GM12878 (cell line): ENCODE measurements around the gene ANKRD40CL. TPM values are rescaled to one million over a fixed set of nuclear protein-coding genes. Genes with fewer than 3 reads are reported as not detected.

Experiments used
- CREM ChIP-seq: IDR thresholded peaks from 2 replicates; pipeline ENCODE4 v1.6.1; 2014; ENCODE audit warnings: antibody characterized with exemption, low read depth
- IRF4 ChIP-seq: IDR thresholded peaks from 2 replicates; pipeline ENCODE4 v1.6.1; 2011; ENCODE audit warnings: low read depth, low read length
- PML ChIP-seq: IDR thresholded peaks from 2 replicates; pipeline ENCODE4 v1.6.1; 2012; ENCODE audit warnings: low read length, inconsistent platforms
- TCF7 ChIP-seq: IDR thresholded peaks from 2 replicates; pipeline ENCODE4 v1.6.1; 2014; ENCODE audit warnings: antibody characterized with exemption, borderline replicate concordance
- YY1 ChIP-seq: IDR thresholded peaks from 2 replicates; pipeline ENCODE4 v1.6.1; 2011; ENCODE audit warnings: low read depth, mild to moderate bottlenecking, low read length
- microRNA-seq: library from miRNA; unstranded; fragments of <30 nt; microRNA quantifications from one replicate; pipeline ENCODE4, GENCODE V29; 2018
- polyA plus RNA-seq, 11 experiments: library from polyadenylated mRNA; depleted of rRNA in 4 of 11; unstranded in 6 of 11; stranded (reverse) in 5 of 11; fragments of >200 nt; fragmentation: Nextera tagmentation in 4 of 11; fragmentation: Illumina TruSeq in 1 of 11; extraction: Ambion mirVana in 4 of 11; extraction: Trizol in 1 of 11; gene quantifications; 1 replicate in 1 of 11; 2 replicates in 10 of 11; pipeline versions ENCODE4 v1.2.1 to v1.2.3, GENCODE V29; 2011 to 2016; ENCODE audit warnings: inconsistent platforms in 2 of 11, missing spikeins in 2 of 11, low read depth in 1 of 11
- small RNA-seq: library from RNA; depleted of rRNA; stranded (forward); fragments of <200 nt; gene quantifications from one replicate; pipeline ENCODE3, GENCODE V24; 2014
- total RNA-seq, 4 experiments: library from RNA; depleted of rRNA in 3 of 4; stranded (reverse); fragments of >200 nt in 3 of 4; fragmentation: Illumina TruSeq in 1 of 4; extraction: Trizol in 1 of 4; gene quantifications; 2 replicates each; pipeline versions ENCODE4 v1.2.1 to v1.2.3, GENCODE V29; 2013 to 2021
- TF ChIP-seq, protein P1 (sequence below): IDR thresholded peaks from 2 replicates; pipeline ENCODE4 v1.6.1; 2011; ENCODE audit warnings: borderline replicate concordance, low read depth, mild to moderate bottlenecking, moderate library complexity, mixed read lengths, low read length; ENCODE audit not compliant: insufficient read depth; ENCODE audit errors: extremely low read length
- TF ChIP-seq, protein P2 (sequence below): fragments of 450-650 bp; formaldehyde crosslinking; IDR thresholded peaks from 2 replicates; pipeline ENCODE4 v1.4.0; 2022; ENCODE audit warnings: mild to moderate bottlenecking, moderate library complexity

ANKRD40CL gene
- total and polyA plus RNA-seq, 10 of the 15 experiments (the other 5 are each of a cell fraction or from before 2014, with no cell fraction given): not detected

DNA sequence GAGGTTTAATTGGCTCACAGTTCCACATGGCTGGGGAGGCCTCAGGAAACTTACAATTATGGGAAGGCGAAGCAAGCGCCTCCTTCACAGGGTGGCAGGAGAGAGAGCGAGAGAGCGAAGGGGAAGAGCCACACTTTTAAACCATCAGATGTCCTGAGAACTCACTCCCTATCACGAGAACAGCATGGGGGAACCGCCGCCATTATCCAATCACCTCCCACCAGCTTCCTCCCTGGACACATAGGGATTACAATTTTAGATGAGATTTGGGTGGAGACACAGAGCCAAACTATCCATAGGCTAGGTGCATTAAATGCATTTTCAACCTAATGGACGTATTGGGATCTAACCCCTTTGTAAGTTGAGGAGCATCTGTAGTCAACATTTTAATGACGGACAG, 54.7 kb downstream of the ANKRD40CL start (continued):
- TF ChIP-seq, protein P1, sequence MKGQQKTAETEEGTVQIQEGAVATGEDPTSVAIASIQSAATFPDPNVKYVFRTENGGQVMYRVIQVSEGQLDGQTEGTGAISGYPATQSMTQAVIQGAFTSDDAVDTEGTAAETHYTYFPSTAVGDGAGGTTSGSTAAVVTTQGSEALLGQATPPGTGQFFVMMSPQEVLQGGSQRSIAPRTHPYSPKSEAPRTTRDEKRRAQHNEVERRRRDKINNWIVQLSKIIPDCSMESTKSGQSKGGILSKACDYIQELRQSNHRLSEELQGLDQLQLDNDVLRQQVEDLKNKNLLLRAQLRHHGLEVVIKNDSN: no peak
- TF ChIP-seq CREM (no peak), PML (no peak), IRF4 (no peak), YY1 (no peak), TCF7 (no peak)
- TF ChIP-seq, protein P2, sequence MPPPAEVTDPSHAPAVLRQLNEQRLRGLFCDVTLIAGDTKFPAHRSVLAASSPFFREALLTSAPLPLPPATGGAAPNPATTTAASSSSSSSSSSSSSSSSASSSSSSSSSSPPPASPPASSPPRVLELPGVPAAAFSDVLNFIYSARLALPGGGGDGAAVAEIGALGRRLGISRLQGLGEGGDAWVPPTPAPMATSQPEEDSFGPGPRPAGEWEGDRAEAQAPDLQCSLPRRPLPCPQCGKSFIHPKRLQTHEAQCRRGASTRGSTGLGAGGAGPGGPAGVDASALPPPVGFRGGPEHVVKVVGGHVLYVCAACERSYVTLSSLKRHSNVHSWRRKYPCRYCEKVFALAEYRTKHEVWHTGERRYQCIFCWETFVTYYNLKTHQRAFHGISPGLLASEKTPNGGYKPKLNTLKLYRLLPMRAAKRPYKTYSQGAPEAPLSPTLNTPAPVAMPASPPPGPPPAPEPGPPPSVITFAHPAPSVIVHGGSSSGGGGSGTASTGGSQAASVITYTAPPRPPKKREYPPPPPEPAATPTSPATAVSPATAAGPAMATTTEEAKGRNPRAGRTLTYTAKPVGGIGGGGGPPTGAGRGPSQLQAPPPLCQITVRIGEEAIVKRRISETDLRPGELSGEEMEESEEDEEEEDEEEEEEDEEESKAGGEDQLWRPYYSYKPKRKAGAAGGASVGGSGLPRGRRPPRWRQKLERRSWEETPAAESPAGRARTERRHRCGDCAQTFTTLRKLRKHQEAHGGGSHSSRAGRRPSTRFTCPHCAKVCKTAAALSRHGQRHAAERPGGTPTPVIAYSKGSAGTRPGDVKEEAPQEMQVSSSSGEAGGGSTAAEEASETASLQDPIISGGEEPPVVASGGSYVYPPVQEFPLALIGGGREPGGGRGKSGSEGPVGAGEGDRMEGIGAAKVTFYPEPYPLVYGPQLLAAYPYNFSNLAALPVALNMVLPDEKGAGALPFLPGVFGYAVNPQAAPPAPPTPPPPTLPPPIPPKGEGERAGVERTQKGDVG (CRISPR knock-in tag): no peak
- TF ChIP-seq, all 136 proteins: peak for 0

Small RNAs within 50 kb of the gene (microRNA-seq; reads per million reads assigned to microRNA genes)
- gene MIR8059: not detected

Small RNAs within 50 kb of the gene (small RNA-seq; reads per million reads assigned to genes)
- gene AC005921.1 (not detected), gene MIR8059 (not detected)

Other genes starting within 250 kb of the ANKRD40CL start
Only the 7 nearest of the 8 such genes appear.
- 41.7 and 45.3 TPM in 2 replicates for gene SPATA20, start 220.3 kb downstream of the ANKRD40CL start, total RNA-seq (2014; rRNA removed)
- 18.9 and 21.0 TPM in 2 replicates for gene SPATA20, start 220.3 kb downstream of the ANKRD40CL start, total RNA-seq (2014; rRNA removed; fragmentation: Illumina TruSeq; extraction: Trizol)
- 39.9 and 40.4 TPM in 2 replicates for gene SPATA20, start 220.3 kb downstream of the ANKRD40CL start, total RNA-seq (2021)
- gene SPATA20, start 220.3 kb downstream of the ANKRD40CL start, polyA plus RNA-seq (2011; rRNA removed): 12.1 and 23.1 TPM in 2 replicates
- 8.7 and 17.3 TPM in 2 replicates for gene SPATA20, start 220.3 kb downstream of the ANKRD40CL start, polyA plus RNA-seq (2014; fragmentation: Illumina TruSeq; extraction: Trizol)
- 1 to 10 TPM; 2.1 to 3.9 TPM for gene SPATA20, start 220.3 kb downstream of the ANKRD40CL start, polyA plus RNA-seq (2014; fragmentation: Nextera tagmentation; extraction: Ambion mirVana)
- gene SPATA20, start 220.3 kb downstream of the ANKRD40CL start, polyA plus RNA-seq (2014; rRNA removed): 54.8 and 69.8 TPM in 2 replicates
- gene SPATA20, start 220.3 kb downstream of the ANKRD40CL start, polyA plus RNA-seq (2016; fragmentation: Nextera tagmentation; extraction: Ambion mirVana): 10 to 100 TPM; 30.1 to 30.8 TPM
- gene CACNA1G, start 206.8 kb downstream of the ANKRD40CL start, total RNA-seq (2014; rRNA removed): not detected in 2 replicates
- gene CACNA1G, start 206.8 kb downstream of the ANKRD40CL start, total RNA-seq (2014; rRNA removed; fragmentation: Illumina TruSeq; extraction: Trizol): not detected in 2 replicates
- gene CACNA1G, start 206.8 kb downstream of the ANKRD40CL start, total RNA-seq (2021): 0.03 TPM in 1 of 2 replicates, not detected in the other
- gene CACNA1G, start 206.8 kb downstream of the ANKRD40CL start, polyA plus RNA-seq (2011; rRNA removed): 0.03 and 0.15 TPM in 2 replicates
- gene CACNA1G, start 206.8 kb downstream of the ANKRD40CL start, polyA plus RNA-seq (2014; fragmentation: Illumina TruSeq; extraction: Trizol): not detected in 2 replicates
- gene CACNA1G, start 206.8 kb downstream of the ANKRD40CL start, polyA plus RNA-seq (2014; fragmentation: Nextera tagmentation; extraction: Ambion mirVana): not detected
- not detected in 2 replicates for gene CACNA1G, start 206.8 kb downstream of the ANKRD40CL start, polyA plus RNA-seq (2014; rRNA removed)
- not detected for gene CACNA1G, start 206.8 kb downstream of the ANKRD40CL start, polyA plus RNA-seq (2016; fragmentation: Nextera tagmentation; extraction: Ambion mirVana)
- gene ABCC3, start 132.6 kb downstream of the ANKRD40CL start, total RNA-seq (2014; rRNA removed): not detected in 2 replicates
- not detected in 2 replicates for gene ABCC3, start 132.6 kb downstream of the ANKRD40CL start, total RNA-seq (2014; rRNA removed; fragmentation: Illumina TruSeq; extraction: Trizol)
- gene ABCC3, start 132.6 kb downstream of the ANKRD40CL start, total RNA-seq (2021): 1.1 and 1.5 TPM in 2 replicates
- 1.9 and 2.3 TPM in 2 replicates for gene ABCC3, start 132.6 kb downstream of the ANKRD40CL start, polyA plus RNA-seq (2011; rRNA removed)
- gene ABCC3, start 132.6 kb downstream of the ANKRD40CL start, polyA plus RNA-seq (2014; fragmentation: Illumina TruSeq; extraction: Trizol): 0.21 TPM in 1 of 2 replicates, not detected in the other
- gene ABCC3, start 132.6 kb downstream of the ANKRD40CL start, polyA plus RNA-seq (2014; fragmentation: Nextera tagmentation; extraction: Ambion mirVana): not detected
- gene ABCC3, start 132.6 kb downstream of the ANKRD40CL start, polyA plus RNA-seq (2014; rRNA removed): 0.10 TPM in 1 of 2 replicates, not detected in the other
- gene ABCC3, start 132.6 kb downstream of the ANKRD40CL start, polyA plus RNA-seq (2016; fragmentation: Nextera tagmentation; extraction: Ambion mirVana): under 1 TPM in 1 of 2 experiments, not detected in 1; 0.32 TPM
- gene ANKRD40, start 59.6 kb downstream of the ANKRD40CL start, total RNA-seq (2014; rRNA removed): 14.6 and 17.8 TPM in 2 replicates
- 19.0 and 19.9 TPM in 2 replicates for gene ANKRD40, start 59.6 kb downstream of the ANKRD40CL start, total RNA-seq (2014; rRNA removed; fragmentation: Illumina TruSeq; extraction: Trizol)
- 20.5 and 21.7 TPM in 2 replicates for gene ANKRD40, start 59.6 kb downstream of the ANKRD40CL start, total RNA-seq (2021)
- gene ANKRD40, start 59.6 kb downstream of the ANKRD40CL start, polyA plus RNA-seq (2011; rRNA removed): 19.9 and 24.2 TPM in 2 replicates
- 20.2 and 23.5 TPM in 2 replicates for gene ANKRD40, start 59.6 kb downstream of the ANKRD40CL start, polyA plus RNA-seq (2014; fragmentation: Illumina TruSeq; extraction: Trizol)
- gene ANKRD40, start 59.6 kb downstream of the ANKRD40CL start, polyA plus RNA-seq (2014; fragmentation: Nextera tagmentation; extraction: Ambion mirVana): 1 to 10 TPM; 6.7 to 6.9 TPM
- 12.5 and 15.0 TPM in 2 replicates for gene ANKRD40, start 59.6 kb downstream of the ANKRD40CL start, polyA plus RNA-seq (2014; rRNA removed)
- 1 to 10 TPM; 5.9 to 9.6 TPM for gene ANKRD40, start 59.6 kb downstream of the ANKRD40CL start, polyA plus RNA-seq (2016; fragmentation: Nextera tagmentation; extraction: Ambion mirVana)
- gene LUC7L3, start 47.9 kb downstream of the ANKRD40CL start, total RNA-seq (2014; rRNA removed): 51.3 and 62.8 TPM in 2 replicates
- gene LUC7L3, start 47.9 kb downstream of the ANKRD40CL start, total RNA-seq (2014; rRNA removed; fragmentation: Illumina TruSeq; extraction: Trizol): 97.5 and 107 TPM in 2 replicates
- 126 and 129 TPM in 2 replicates for gene LUC7L3, start 47.9 kb downstream of the ANKRD40CL start, total RNA-seq (2021)
- 172 and 341 TPM in 2 replicates for gene LUC7L3, start 47.9 kb downstream of the ANKRD40CL start, polyA plus RNA-seq (2011; rRNA removed)
- gene LUC7L3, start 47.9 kb downstream of the ANKRD40CL start, polyA plus RNA-seq (2014; fragmentation: Illumina TruSeq; extraction: Trizol): 176 and 255 TPM in 2 replicates
- gene LUC7L3, start 47.9 kb downstream of the ANKRD40CL start, polyA plus RNA-seq (2014; fragmentation: Nextera tagmentation; extraction: Ambion mirVana): 100 to 1,000 TPM; 133 to 164 TPM
- 107 and 145 TPM in 2 replicates for gene LUC7L3, start 47.9 kb downstream of the ANKRD40CL start, polyA plus RNA-seq (2014; rRNA removed)
- gene LUC7L3, start 47.9 kb downstream of the ANKRD40CL start, polyA plus RNA-seq (2016; fragmentation: Nextera tagmentation; extraction: Ambion mirVana): 100 to 1,000 TPM; 153 to 157 TPM
- 0.06 TPM in 1 of 2 replicates, not detected in the other for gene WFIKKN2, start 68.1 kb upstream of the ANKRD40CL start, total RNA-seq (2014; rRNA removed)
- not detected in 2 replicates for gene WFIKKN2, start 68.1 kb upstream of the ANKRD40CL start, total RNA-seq (2014; rRNA removed; fragmentation: Illumina TruSeq; extraction: Trizol)
- gene WFIKKN2, start 68.1 kb upstream of the ANKRD40CL start, total RNA-seq (2021): 0.05 TPM in 1 of 2 replicates, not detected in the other
- gene WFIKKN2, start 68.1 kb upstream of the ANKRD40CL start, polyA plus RNA-seq (2011; rRNA removed): not detected in 2 replicates
- not detected in 2 replicates for gene WFIKKN2, start 68.1 kb upstream of the ANKRD40CL start, polyA plus RNA-seq (2014; fragmentation: Illumina TruSeq; extraction: Trizol)
- not detected for gene WFIKKN2, start 68.1 kb upstream of the ANKRD40CL start, polyA plus RNA-seq (2014; fragmentation: Nextera tagmentation; extraction: Ambion mirVana)
- not detected in 2 replicates for gene WFIKKN2, start 68.1 kb upstream of the ANKRD40CL start, polyA plus RNA-seq (2014; rRNA removed)
- not detected for gene WFIKKN2, start 68.1 kb upstream of the ANKRD40CL start, polyA plus RNA-seq (2016; fragmentation: Nextera tagmentation; extraction: Ambion mirVana)
- 4.4 and 5.0 TPM in 2 replicates for gene TOB1, start 98.8 kb upstream of the ANKRD40CL start, total RNA-seq (2014; rRNA removed)
- gene TOB1, start 98.8 kb upstream of the ANKRD40CL start, total RNA-seq (2014; rRNA removed; fragmentation: Illumina TruSeq; extraction: Trizol): 7.7 and 8.2 TPM in 2 replicates
- gene TOB1, start 98.8 kb upstream of the ANKRD40CL start, total RNA-seq (2021): 16.9 and 19.6 TPM in 2 replicates
- gene TOB1, start 98.8 kb upstream of the ANKRD40CL start, polyA plus RNA-seq (2011; rRNA removed): 9.4 and 10.7 TPM in 2 replicates
- 9.6 TPM in 2 replicates for gene TOB1, start 98.8 kb upstream of the ANKRD40CL start, polyA plus RNA-seq (2014; fragmentation: Illumina TruSeq; extraction: Trizol)
- 10 to 100 TPM; 19.5 to 28.3 TPM for gene TOB1, start 98.8 kb upstream of the ANKRD40CL start, polyA plus RNA-seq (2014; fragmentation: Nextera tagmentation; extraction: Ambion mirVana)
- gene TOB1, start 98.8 kb upstream of the ANKRD40CL start, polyA plus RNA-seq (2014; rRNA removed): 8.9 and 10.4 TPM in 2 replicates
- gene TOB1, start 98.8 kb upstream of the ANKRD40CL start, polyA plus RNA-seq (2016; fragmentation: Nextera tagmentation; extraction: Ambion mirVana): 10 to 100 TPM; 30.6 to 32.4 TPM